ENCODE measurements around the gene INPP5D.

DNA sequence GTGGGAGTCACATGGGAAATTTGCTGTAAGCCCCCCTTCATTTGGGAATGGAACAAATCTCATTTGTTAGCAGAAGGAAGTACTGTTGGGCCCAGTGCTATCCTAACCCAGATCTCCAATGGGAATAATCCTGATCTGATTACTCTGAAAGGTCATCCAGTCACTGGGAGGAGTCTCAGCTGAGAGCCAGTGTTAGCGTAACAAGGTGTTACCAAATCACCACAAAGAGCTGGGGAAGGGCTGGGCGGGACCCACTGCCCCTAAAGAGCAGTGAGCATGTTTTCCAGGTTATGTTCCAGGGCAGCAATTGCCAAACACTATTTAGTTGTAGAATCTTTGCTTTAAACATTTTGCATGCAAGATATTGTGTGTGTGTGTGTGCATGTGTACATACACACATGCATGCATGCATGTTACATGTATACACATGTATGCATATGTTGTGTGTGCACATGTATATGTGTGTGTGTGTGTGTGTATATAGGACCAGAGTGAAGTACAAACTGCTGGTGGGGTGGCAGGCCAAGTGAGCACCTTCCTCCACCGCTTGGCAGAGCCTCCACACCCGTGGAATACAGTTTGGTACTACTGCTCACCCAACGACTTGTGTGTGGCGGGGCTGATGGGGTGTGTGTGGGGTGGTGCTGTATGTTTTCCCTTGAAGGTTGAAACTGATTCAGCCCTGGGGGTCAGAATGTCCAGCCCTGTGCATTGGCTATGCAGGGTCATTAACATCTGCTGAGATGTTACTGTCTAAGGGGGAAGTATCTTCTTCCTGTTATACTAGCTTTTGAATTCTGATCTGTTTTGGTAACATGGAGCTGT, 15.2 kb downstream of the INPP5D start:
- TF ChIP-seq, protein P1, sequence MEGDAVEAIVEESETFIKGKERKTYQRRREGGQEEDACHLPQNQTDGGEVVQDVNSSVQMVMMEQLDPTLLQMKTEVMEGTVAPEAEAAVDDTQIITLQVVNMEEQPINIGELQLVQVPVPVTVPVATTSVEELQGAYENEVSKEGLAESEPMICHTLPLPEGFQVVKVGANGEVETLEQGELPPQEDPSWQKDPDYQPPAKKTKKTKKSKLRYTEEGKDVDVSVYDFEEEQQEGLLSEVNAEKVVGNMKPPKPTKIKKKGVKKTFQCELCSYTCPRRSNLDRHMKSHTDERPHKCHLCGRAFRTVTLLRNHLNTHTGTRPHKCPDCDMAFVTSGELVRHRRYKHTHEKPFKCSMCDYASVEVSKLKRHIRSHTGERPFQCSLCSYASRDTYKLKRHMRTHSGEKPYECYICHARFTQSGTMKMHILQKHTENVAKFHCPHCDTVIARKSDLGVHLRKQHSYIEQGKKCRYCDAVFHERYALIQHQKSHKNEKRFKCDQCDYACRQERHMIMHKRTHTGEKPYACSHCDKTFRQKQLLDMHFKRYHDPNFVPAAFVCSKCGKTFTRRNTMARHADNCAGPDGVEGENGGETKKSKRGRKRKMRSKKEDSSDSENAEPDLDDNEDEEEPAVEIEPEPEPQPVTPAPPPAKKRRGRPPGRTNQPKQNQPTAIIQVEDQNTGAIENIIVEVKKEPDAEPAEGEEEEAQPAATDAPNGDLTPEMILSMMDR (IDR thresholded peaks at IDR 0.05; ENCODE audit: low read depth, low read length, missing input control): no peak
- TF ChIP-seq SP1 (IDR thresholded peaks at IDR 0.05) (no peak), RAD21 (IDR thresholded peaks at IDR 0.05) (no peak), HNF4A (conservative IDR thresholded peaks at IDR 0.05) (no peak), JUND (IDR thresholded peaks at IDR 0.05) (no peak), GABPA (IDR thresholded peaks at IDR 0.05 in 1 of 2, conservative IDR thresholded peaks at IDR 0.05 in 1 of 2) (no peak)

All from liver (tissue), 3 donors.